Pons (tissue), 1 donor: ENCODE measurements around the gene ASCC2.
"Not testable (repeated sequence)": the region's sequence is repeated elsewhere in the genome, so short reads cannot be mapped to it uniquely, and the experiment has no call there.

Experiments used
- DNase-seq: peaks from one replicate; pipeline ENCODE4 v3.0.0-alpha.2; 2016; ENCODE audit warnings: low spot score

ASCC2 gene

DNA sequence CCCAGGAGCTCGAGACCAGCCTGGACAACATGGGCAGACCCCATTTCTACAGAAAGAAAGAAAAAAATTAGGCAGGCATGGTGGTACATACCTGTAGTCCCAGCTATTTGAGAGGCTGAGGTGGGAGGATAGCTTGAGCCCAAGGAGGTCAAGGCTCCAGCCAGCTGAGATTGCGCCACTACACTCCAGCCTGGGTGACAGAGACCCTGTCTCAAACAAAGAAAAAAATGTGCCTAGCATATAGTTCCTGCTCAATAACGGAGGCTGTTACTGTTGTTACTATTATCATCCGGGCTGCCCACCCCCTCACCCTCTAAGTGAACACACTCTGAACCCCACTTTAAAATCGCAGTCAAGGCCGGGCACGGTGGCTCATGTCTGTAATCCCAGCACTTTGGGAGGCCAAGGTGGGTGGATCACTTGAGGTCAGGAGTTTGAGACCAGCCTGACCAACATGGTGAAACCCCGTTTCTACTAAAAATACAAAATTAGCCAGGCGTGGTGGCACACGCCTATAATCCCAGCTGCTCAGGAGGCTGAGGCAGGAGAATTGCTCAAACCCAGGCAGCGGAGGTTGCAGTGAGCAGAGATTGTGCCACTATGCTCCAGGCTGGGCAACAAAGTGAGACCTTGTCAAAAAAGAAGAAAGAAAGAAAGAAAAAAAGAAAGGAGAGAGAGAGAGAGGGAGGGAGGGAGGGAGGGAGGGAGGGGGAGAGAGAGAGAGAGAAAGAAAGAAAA lies 83.2 kb downstream of the ASCC2 start:
- not testable (repeated sequence) for DNase-seq

DNA sequence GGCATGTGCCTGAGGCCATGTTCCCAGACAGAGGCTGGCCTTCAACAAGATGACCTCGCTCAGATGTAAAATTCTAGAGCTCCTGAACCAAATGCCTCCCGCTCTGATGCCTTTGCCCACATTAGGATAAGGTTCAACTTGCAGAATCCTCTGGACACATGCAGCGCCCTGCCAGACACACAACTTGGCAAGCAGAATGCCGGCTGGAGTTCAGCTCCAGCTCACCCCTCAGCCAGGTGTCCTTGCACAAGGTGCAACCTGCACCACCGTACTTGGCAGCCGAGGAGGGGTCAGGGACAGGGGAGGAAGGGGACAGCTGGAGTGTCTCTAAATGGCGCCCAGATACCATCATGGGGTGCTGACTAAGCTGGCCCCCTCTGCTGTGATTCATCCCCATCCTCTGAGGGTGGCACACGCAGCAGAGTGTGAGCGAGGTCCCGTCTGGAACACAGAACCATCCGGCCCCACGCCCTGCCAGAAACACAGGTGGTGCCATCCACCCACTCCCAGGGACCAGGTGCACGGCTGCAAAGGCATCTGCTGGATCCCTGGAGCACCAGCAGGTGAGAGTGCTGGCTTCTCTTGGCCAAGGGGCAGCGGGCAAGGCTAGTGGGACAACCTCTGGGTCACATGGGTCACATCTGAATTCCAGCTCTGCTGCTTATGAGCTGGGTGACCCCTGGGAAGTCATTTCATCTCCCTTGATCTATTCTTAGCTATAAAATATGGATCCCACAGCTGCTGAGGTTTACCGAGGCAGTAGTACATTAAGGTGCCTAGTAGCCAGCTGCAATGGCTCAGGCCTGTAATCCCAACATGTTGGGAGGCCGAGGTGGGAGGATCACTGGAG lies 84.0 kb downstream of the ASCC2 start:
- DNase-seq, result no peak

DNA sequence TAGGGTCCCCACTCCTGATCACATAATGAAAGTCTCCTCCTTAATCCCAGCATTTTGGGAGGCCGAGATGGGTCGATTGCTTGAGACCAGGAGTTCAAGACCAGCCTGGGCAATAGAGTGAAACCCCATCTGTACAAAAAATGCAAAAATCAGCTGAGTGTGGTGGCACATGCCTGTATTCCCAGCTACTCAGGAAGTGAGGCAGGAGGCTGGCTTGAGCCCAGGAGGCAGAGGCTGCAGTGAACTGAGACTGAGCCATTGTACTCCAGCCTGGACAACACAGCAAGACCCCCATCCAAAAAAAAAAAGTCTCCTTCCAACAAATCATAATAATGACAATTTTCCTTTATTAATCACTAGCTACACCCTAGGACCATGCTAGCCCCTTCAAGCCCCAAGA lies 86.4 kb downstream of the ASCC2 start:
- no peak for DNase-seq

DNA sequence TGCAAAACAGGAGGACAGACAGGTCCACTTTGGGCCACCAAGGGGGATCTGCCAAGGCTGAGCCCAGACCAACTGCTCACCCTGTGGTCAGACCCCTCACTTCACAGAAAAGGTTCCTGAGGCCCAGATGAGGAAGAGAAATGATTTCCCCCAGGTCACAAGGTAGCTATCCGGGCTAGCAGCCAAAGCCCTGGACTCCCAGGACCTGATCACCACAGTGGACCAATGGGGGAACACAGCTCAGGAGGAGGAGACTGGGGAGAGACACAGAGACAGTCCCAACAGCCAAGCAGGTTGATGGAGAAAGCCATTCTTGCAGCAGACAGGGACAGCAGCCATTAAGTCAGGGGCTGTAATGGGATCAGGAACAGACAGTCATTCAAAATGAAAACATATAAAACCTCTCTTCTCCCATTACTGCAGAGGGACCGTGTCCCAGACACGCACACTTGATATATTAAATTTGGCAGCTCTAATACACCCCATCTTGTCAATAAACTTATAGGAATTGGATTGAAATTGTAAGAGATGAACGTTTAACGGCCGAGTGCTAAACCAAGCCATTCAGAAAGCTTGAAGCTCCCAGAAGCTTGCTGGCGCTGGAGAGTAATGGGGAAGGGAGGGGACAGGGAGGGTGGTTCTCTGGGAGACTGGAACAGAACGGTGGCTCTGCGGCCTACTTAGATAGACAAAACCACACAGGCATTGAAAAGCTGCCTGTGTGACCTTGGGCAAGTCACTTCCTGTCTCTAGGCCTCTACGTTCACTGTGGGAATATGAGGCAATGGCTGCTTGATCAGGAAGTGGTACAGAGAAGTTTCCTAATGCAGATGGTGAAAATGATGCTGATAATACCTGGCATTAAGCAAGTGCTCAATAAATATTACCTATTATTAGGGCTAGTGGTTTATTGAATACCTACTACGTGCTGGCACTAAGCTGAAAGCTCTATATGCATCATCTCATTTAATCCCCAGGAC lies 87.2 kb downstream of the ASCC2 start:
- DNase-seq, result no peak

DNA sequence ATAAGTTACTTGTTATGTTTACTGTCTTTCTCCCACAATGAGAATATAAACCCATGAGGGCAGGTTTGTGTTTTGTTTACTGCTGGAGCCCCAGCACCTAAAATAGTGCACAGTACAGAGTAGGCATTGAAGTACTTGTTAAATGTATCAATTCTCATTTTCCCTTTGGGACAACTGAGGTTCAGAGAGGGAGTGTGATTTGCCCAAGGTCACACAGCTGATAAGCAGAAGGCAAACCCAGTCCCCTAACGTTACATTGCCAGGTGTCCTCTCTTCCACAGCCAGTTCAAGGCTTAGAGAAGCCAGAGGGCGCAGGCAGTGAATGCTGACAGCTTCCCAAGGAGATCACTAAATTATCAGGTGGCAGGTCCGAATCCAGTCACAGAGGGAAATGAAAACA lies 88.0 kb downstream of the ASCC2 start:
- DNase-seq, result no peak

DNA sequence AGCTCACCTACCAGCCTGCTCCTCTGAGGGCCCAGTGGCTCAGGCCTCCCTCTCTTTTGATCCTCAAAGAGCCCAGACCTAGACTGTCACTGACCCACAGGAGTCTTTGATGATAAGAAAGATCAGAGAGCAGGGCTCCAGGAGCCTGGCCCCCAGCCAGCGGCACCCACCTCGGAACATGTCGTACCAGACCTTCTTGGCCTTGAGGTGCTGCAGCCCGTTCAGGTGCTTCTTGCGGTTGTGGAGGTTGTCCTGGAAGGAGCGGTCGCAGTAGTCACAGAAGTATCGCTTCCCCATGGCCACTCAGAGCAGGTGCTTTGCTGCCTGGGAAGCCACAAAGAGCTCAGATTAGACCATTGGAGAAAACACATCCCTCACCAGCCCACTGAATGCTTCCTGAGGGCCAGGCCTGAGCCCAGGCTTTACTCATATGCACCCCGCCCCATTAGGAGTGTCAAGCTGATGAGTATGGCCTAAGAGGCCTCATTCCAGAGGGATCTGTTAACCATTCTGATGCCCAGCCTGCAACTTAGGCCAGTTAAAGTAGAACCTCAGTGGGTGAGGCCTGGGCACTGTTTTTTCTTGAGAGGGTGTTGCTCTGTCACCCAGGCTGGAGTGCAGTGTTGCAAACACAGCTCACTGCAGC lies 89.7 kb downstream of the ASCC2 start:
- DNase-seq, result no peak

DNA sequence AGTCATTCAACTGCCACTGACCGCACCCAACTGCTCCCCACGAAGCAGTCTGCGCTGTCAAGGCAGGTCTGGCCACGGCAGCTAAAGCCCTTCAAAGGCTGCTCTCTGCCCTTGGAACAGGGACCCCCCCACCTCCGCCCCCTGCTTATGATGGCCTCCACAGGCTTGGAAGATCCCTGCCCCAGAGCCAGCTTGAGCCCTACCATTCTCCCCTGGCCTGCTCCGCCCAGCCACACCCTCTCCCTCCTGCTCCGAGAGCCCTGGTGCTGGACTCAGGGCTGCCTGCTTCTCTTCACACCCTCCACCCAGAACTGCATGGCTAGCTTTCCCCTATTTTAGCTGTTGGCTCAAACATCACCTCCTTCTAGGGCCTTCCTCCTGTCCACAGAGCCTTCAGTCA lies 90.2 kb downstream of the ASCC2 start:
- no peak for DNase-seq

DNA sequence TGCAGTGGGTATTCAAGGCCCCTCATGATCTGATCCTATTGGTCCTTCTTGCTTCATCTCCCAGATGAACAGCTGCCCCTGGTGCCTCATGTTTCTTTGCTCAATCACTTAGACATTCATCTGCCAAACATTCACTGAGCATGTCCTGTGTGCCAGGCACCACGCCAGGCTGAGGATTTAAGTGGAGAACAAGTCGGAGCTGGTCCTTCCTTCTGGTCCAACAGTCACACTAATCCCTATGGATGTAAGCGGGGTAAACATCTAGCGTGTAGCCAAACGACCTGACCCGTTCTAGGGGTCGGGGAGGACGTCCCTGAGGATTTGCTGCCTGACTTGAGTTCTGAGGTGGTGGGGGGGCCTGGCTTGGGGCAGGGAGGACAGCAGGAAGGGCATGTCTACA lies 93.2 kb downstream of the ASCC2 start:
- no peak for DNase-seq

DNA sequence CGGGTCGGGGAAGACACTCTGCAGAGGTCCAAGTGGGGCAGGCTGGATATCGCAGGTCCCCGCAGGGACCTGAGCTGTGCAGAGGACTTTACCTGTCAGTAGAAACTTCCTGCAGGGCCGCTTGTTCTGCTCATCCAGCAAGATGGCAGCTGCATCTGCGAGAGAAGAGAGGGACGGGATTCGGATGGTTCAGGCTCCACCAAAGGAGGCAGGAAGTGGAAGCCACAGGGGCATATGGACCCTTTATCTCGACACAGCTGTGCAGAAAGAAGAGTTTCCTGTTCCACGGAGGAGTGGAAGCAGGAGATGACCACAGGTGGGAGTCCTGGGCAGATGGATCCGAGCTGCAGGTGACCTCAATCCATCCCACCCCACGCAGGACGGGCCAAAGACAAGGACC lies 95.7 kb downstream of the ASCC2 start:
- DNase-seq, result no peak

DNA sequence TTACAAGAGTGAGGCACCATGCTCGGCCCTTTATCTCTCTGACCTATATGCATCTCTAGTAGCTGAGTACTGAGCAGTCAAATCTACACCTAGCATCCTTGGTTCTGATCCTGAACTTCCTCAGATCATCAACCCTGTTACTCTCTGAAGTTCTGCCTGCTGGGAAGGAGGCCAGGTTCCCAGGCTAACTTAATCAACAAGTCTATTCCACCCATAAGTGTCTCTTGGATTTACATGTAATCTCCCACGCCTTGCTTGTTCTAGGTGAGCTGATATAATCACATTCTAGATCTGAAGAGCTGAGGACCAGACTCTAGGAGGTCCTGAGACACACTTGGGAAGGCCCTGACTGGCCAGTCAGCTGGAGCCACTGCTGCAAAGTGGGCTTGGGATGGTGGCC lies 96.1 kb downstream of the ASCC2 start:
- no peak for DNase-seq

DNA sequence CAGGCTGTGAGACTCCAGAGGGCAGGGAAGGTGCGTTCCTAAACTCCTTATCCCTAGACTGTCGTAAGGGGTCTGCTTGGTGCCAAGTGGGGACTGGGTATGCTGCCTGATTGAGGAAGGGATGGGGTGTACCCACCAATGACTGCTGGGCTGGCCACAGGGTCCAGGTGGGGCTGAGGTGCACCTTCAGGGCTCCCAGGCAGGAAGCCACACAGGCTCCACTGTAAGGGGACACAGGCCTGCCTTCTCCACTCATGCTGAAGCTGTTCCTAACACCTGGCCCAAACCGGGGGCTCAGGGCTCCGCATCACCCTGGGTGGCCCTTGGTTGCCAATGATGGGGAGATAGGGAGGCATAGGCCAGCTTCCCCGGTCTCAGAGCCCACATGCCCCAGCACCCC lies 97.9 kb downstream of the ASCC2 start:
- no peak for DNase-seq

DNA sequence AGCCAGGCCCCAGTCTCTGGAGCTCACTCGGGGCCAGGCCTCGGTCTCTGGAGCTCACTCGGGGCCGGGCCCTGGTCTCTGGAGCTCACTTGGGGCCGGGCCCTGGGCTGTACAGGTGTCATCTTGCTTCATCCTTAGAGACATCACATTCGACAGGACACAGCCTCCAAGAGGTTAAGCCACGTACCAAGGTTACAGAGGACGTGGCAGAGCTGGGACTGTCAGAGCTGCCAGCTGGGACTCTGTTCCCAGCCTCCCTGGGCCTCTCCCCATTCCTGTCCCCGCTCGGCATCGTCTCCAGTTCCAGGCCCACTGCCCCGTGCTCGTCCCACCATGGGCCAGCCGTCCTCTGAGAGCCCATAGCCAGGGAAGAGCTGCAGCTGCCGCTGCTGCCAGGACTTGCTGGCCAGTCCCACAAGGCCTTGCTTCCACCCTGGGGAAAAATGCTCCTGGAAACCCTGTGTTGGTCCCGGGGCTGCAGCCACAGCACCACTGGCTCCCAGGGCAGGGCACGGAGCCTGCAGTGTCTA lies 98.7 kb downstream of the ASCC2 start:
- DNase-seq, result no peak
